ENCODE data around the gene ANKRD10.

The ANKRD10 gene

DNA sequence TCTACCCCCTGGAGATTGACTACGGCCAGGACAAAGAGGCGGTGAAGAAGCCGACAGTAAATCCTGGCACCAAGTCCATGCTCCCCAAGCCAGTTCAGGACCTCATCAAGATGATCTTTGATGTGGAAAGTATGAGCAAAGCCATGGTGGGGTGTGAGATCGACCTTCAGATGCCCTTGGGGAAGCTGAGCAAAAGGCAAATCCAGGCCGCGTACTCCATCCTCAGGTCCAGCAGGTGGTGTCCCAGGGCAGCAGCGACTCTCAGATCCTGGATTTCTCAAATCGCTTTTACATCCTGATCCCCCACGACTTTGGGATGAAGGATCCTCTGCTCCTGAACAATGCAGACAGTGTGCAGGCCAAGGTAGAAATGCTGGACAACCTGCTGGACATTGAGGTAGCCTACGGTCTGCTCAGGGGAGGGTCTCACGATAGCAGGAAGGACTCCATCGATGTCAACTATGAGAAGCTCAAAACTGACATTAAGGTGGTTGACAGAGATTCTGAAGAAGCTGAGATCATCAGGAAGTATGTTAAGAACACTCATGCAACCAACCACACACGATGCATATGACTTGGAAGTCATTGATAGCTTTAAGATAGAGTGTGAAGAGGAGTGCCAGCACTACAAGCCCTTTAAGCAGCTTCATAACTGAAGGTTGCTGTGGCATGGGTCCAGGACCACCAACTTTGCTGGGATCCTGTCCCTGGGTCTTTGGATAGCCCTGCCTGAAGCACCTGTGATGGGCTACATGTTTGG, 24.0 kb upstream of the ANKRD10 start:
- H3K27me3 ChIP-seq (replicated peaks; ENCODE audit: control insufficient read depth, insufficient read depth, low read length): no peaks in the 10 kb centered on the region
- no peak overlapping the region for H3K4me3 ChIP-seq (replicated peaks; ENCODE audit: low read depth, low read length)
- H3K36me3 ChIP-seq (ENCODE audit: control insufficient read depth, insufficient read depth, low read length): no peaks in the 10 kb centered on the region
- no peak for DNase-seq (ENCODE audit: extremely low read depth, insufficient read length)
- TF ChIP-seq, protein P1, sequence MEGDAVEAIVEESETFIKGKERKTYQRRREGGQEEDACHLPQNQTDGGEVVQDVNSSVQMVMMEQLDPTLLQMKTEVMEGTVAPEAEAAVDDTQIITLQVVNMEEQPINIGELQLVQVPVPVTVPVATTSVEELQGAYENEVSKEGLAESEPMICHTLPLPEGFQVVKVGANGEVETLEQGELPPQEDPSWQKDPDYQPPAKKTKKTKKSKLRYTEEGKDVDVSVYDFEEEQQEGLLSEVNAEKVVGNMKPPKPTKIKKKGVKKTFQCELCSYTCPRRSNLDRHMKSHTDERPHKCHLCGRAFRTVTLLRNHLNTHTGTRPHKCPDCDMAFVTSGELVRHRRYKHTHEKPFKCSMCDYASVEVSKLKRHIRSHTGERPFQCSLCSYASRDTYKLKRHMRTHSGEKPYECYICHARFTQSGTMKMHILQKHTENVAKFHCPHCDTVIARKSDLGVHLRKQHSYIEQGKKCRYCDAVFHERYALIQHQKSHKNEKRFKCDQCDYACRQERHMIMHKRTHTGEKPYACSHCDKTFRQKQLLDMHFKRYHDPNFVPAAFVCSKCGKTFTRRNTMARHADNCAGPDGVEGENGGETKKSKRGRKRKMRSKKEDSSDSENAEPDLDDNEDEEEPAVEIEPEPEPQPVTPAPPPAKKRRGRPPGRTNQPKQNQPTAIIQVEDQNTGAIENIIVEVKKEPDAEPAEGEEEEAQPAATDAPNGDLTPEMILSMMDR (IDR thresholded peaks at IDR 0.05; ENCODE audit: insufficient read depth, low read length, poor library complexity, severe bottlenecking): no peak

DNA sequence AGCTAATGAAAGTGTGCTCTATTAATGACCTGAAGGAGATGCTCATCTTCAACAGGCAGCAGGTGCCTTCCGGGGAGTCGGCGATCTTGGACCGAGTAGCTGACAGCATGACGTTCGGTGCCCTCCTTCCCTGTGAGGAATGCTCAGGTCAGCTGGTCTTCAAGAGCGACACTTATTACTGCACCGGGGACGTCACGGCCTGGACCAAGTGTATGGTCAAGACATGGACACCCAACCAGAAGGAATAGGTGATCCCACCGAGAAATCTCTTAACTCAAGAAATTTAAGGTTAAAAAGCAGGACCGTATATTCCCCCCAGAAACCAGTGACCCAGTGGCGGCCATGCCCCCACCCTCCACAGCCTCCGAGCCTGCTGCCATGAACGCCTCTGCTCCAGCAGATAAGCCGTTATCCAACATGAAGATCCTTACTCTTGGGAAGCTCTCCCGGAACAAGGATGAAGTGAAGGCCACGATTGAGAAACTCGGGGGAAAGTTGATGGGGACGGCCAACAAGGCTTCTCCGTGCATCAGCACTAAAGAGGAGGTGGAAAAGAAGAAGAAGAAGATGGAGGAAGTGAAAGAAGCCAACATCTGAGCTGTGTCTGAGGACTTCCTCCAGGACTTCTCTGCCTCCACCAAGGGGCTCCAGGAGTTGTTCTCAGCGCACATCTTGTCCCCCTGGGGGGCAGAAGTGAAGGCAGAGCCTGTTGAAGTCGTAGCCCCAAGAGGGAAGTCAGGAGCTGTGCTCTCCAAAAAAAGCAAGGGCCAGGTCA, 22.8 kb upstream of the ANKRD10 start:
- TF ChIP-seq, protein P1 (IDR thresholded peaks at IDR 0.05; ENCODE audit: insufficient read depth, low read length, poor library complexity, severe bottlenecking): no peak
- Histone ChIP-seq H3K4me3 (replicated peaks; ENCODE audit: low read depth, low read length) (no peak overlapping the region), H3K36me3 (ENCODE audit: control insufficient read depth, insufficient read depth, low read length) (no peaks in the 10 kb centered on the region), H3K27me3 (replicated peaks; ENCODE audit: control insufficient read depth, insufficient read depth, low read length) (no peaks in the 10 kb centered on the region)
- DNase-seq (ENCODE audit: extremely low read depth, insufficient read length): no peak

DNA sequence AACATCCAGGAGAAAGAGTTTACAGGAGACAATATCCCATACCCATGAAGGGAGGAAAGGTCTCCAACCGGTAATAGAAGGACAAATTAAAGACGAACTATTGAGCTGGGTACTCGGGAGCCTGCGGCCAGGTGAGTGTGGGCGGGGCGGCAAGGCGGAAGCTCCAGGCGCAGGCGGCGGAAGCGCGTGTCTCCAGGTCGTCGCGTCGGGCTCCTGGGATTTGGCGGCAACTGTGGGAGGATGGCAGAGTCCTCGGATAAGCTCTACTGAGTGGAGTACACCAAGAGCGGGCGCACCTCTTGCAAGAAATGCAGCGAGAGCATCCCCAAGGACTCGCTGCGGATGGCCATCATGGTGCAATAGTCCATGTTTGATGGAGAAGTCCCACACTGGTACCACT, 21.6 kb upstream of the ANKRD10 start:
- H3K4me3 ChIP-seq (replicated peaks; ENCODE audit: low read depth, low read length): no peak overlapping the region
- H3K36me3 ChIP-seq (ENCODE audit: control insufficient read depth, insufficient read depth, low read length): no peaks in the 10 kb centered on the region
- no peak for DNase-seq (ENCODE audit: extremely low read depth, insufficient read length)
- TF ChIP-seq, protein P1 (IDR thresholded peaks at IDR 0.05; ENCODE audit: insufficient read depth, low read length, poor library complexity, severe bottlenecking): no peak
- no peaks in the 10 kb centered on the region for H3K27me3 ChIP-seq (replicated peaks; ENCODE audit: control insufficient read depth, insufficient read depth, low read length)

DNA sequence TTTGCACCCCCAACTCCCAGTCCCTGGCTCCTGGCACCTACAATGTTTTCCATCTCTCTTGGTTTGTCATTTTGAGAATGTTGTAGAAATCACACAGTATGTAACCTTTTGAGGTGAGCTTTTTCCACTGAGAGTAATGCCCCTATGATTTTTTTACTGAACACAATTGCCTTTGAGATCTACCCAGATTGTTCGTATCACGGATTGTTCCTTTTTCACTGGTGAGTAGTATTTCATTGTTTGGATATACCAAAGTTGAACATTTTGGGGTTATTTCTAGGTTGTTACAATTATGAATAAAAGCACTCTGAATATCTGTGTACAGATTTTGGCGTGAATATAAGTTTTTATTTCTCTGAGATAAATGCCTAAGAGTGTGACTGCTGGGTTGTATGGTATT, 17.7 kb upstream of the ANKRD10 start:
- TF ChIP-seq, protein P1 (IDR thresholded peaks at IDR 0.05; ENCODE audit: insufficient read depth, low read length, poor library complexity, severe bottlenecking): no peak
- DNase-seq (ENCODE audit: extremely low read depth, insufficient read length): no peak
- H3K27me3 ChIP-seq (replicated peaks; ENCODE audit: control insufficient read depth, insufficient read depth, low read length): no peaks in the 10 kb centered on the region
- H3K36me3 ChIP-seq (ENCODE audit: control insufficient read depth, insufficient read depth, low read length): no peaks in the 10 kb centered on the region
- no peak overlapping the region for H3K4me3 ChIP-seq (replicated peaks; ENCODE audit: low read depth, low read length)

DNA sequence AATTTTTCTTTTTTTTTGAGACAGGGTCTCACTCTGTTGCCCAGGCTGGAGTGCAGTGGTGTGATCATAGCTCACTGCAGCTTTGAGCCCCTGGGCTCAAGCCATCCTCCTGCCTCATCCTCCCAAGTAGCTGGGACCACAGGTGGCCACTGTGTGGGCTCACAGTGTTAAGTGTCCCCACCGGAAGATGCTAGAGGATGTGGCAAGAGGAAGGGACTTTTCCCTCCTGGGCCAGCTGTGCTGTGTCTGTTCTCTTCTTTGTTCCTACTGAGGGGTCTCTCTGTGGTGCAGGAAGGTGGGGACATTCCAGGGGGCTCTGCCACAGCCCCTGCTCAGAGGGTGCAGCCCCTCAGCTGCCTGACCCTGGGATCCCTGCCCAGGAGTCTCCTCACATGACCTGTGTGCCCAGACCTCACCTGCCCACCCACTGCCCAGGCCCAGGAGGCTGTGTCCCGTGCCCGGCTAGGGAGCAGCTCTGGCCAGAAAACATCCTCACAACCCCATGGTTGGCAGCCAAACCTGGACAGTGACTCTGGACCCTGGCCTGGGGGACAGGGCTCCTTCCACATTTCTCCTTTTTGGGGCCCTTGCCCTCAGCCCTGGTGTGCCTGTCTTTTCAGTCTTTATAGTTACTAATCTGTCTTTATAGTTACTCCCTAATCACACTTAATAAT, 14.4 kb upstream of the ANKRD10 start:
- DNase-seq (ENCODE audit: extremely low read depth, insufficient read length): no peak
- Histone ChIP-seq H3K36me3 (ENCODE audit: control insufficient read depth, insufficient read depth, low read length) (no peaks in the 10 kb centered on the region), H3K27me3 (replicated peaks; ENCODE audit: control insufficient read depth, insufficient read depth, low read length) (no peaks in the 10 kb centered on the region), H3K4me3 (replicated peaks; ENCODE audit: low read depth, low read length) (no peak overlapping the region)
- TF ChIP-seq, protein P1 (IDR thresholded peaks at IDR 0.05; ENCODE audit: insufficient read depth, low read length, poor library complexity, severe bottlenecking): no peak
